ENCODE results near the gene MINDY2.

The MINDY2 gene, protein sequence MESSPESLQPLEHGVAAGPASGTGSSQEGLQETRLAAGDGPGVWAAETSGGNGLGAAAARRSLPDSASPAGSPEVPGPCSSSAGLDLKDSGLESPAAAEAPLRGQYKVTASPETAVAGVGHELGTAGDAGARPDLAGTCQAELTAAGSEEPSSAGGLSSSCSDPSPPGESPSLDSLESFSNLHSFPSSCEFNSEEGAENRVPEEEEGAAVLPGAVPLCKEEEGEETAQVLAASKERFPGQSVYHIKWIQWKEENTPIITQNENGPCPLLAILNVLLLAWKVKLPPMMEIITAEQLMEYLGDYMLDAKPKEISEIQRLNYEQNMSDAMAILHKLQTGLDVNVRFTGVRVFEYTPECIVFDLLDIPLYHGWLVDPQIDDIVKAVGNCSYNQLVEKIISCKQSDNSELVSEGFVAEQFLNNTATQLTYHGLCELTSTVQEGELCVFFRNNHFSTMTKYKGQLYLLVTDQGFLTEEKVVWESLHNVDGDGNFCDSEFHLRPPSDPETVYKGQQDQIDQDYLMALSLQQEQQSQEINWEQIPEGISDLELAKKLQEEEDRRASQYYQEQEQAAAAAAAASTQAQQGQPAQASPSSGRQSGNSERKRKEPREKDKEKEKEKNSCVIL

DNA sequence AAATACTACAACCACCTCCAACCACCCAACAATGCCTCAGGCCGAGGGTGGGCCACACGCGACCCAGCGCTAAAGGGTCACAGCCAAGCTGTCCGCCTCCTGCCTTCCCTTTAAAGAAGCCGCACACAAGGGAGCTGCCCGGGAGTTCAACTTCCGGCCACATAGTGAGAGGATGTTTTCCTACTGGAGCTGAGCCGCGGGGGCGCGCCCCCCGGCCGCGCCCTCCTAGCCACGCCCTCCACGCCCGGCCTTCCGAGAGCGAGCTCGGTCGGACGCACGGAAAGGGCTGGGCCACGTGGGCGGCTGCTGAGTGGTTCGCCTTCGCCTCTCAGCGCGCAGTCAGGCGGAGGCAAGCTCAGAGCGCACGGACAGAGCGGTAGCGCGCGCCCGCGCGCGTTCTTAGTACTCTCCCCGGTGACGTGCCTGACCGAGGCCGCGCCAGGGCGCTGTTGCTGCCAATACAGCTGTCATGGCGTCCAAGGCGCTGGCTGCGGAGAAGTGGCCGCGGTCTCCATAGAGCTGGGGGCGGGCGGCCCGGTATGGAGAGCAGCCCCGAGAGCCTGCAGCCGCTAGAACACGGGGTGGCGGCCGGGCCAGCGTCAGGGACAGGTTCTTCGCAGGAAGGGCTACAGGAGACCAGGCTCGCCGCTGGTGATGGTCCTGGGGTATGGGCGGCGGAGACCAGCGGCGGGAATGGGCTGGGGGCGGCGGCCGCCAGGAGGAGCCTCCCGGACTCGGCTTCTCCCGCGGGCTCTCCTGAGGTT, at the start of gene MINDY2:
Gene MINDY2 (plus strand): TSS at position 446 of the 764 bp plus-strand sequence. CDS start 94 bp downstream, at position 540.
- peak; percentile 96 for DNase-seq

DNA sequence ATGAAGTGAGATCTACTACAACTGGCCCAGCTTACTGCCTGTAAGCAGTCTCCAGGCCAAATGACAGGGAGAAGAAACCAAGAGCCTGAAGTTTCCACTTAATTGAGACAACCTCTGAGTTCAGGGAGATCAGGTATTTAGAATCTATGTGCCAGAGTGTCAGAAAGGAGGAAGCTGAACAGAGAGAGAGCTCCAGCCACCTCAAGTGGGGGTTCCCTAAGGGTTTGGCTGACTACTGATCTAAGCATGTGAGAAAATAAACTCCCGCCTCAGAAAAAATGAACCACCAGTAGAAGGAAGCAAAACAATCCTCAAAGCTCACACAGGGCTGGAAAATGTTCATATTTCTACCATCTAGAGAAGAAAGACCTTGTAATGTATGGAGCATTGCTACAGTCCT, 46.6 kb upstream of the MINDY2 start:
- no peak for DNase-seq

DNA sequence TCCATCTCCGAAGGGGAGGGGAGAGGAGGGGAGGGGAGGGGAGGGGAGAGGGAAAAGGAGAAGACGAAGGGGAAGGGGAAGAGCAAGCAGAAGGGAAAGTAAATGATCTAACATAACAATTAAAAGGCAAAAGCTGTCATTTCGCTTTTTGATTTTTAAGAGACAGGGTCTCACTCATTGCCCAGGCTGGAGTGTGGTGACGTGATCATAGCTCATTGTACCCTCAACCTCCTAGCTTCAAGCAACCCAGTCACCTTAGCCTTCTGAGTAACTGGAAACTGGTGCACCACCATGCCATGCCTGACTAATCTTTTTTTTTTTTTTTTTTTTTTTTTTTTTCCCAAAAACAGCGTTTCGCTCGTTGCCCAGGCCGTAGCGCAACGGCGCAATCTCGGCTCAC, 44.2 kb upstream of the MINDY2 start:
- DNase-seq: no peak

DNA sequence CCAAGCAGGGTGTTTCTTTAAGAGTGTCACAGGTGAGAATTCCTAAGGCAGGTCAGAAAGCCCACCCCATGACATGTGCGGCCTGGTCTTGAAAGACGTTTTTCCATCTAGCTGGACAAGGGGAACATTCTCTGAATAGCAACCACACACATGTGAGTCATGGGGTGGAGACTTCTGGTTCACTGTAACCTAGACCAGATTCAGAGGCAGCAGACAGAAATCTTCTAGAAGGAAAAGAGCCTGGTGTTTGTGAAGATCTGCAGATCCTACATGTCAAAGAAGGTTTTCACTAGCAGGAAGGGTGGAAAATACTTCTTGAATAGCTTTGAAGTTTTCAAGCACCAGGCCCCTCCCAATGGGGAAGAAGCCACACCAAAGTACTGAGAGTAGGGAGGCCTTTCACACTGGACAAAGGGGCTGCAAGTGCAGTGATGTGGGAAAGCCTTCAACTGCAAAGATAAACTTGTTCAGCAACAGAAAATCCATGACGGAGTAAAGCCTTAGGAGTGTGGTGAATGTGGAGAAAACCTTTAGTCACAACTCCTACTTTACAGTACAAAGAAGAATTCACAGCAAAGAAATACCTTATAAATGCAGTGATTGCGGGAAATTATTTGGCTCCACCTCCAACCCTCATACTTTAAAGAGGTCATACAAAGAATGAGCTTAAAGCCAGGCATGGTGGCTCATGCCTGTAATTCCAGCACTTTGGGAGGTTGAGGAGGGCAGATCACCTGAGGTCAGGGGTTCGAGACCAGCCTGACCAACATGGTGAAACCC, 39.2 kb upstream of the MINDY2 start:
- DNase-seq: no peak

DNA sequence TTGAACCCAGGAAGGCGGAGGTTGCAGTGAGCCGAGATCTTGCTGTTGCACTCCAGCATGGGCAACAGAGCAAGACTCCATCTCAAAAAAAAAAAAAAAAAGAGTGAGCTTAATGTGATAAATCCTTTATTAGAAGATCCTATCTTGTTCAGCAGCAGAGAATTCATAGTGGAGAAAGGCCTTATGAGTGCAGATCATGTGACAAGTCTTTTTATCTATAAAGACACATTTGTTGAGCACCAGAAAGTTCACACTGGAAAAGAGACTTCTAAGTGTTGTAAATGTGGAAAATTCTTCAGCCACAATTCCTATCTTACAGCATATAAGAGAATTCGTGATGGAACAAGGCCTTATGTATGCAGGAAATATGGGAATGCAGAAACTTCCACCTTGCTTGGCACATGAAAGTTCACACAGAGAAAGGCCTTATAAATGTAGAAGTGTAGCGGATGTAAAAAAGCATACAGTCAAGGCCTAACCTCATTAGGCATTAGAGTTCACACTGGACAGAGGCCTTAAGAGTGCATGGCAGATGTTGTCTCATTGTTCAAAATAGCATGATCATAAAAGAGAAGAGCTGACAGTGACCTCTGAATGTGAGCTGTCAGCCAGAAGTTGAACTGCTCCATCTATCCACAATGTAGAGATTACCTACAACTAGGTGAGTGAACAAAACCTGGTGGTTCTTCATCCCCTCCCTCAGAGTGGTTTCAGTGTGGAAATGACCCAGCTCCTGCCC, 38.3 kb upstream of the MINDY2 start:
- DNase-seq: no peak

DNA sequence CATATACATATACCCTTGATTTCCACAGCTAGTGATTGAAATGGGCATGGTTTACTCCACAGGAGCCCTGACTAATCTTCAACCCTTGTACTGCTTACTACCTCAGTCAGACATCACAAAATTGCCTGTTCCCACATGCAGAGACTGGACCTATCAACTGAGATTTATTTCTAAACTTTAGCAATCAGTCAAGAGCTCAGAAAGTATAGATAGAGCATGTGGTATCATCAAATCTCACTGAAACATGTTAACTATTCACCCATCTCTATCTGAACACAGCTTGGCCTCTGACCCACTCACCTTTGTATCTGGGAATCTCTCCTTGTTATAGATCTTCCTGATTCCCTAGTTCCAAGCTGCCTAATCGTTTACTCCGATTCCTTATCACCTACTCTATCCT, 36.2 kb upstream of the MINDY2 start:
- DNase-seq: no peak

DNA sequence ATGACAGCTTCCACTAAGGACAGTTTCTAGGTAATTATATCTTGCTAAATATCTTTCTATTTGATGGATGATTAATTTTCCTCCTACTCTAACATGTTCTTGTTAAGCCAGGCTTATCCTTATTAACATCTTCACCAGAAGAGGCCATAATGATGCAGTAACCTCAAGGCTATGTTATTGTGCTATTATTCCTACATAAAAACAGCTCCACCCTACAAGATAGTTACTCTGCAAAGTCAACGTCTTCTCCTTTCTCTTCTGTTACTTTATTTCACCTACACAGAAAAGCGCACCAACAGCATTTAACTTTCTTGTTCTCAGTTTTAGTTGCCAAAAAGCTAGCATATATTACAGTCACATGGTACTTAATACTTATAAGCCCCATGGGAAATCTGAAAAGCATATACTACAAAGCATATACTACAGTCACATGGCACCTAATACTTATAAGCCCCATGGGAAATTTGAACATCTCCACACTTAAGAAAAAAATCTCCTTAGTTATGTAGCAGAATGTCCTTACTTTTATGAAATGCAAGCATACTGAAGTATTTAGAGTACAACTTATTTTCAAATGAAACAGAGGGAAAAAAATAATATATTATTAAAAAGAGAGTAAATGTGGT, 35.0 kb upstream of the MINDY2 start:
- no peak for DNase-seq

DNA sequence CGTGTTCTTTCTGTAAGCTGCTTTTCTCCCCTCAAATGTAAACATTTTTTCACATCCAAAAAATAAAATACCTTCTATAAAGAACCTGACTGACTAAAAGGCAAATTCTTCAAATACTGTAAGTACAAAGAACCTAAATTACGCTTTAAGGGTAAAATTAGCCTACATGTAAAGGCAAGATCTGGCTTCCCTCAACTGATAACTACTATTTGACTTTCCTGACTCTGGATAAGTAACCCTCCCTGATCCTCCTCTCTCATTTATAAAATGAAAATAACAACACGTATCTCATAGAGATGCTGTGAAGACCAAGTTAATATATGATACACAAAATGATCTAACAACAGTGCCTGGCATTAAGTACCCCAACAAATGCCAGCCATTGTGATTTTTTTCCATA, 33.8 kb upstream of the MINDY2 start:
- DNase-seq: no peak

DNA sequence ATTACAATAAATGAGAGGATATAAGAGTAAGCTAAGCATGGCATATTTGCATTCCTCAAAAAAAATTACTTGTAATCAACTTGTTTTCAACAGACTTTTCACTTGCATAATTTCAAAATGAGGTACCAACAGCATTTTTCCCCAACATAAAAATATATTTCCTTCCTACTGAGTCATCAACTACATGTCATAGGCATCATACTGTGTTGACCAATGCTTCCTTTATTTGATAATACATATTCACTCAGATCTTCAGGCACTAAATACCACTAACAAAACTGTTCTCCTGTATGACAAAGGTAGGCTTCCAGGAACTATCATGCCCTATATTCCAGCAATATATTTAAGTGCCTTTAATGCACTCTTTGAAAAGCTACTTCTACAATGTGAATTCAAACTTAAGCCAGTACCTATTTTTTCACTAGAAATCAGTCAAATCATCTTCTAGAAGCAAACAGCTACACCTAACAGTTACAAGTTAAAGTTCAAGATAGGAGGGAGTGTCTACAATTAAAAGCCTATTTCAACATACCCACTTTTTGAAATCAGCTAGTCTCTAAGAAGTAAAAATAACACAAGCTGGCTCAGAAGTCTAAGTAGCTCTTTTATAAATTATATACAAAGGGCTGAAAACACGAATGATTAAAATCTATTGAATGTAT, 32.9 kb upstream of the MINDY2 start:
- no peak for DNase-seq

DNA sequence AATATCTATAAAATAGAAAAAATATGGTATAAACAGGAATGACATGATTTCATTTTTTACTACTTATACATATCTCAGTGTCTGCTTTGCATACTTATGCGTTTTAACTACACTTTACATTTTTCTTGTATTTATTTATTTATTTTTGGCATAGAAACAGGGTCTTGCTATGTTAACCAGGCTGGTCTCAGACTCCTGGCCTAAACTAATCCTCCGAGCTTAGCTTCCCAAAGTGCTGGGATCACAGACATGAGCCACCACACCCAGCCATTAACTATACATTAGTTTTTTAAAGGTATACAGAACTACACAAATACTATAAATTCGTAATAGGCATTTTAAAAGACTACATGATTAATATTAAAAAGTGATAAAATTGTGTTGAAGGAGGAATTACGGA, 30.7 kb upstream of the MINDY2 start:
- no peak for DNase-seq

DNA sequence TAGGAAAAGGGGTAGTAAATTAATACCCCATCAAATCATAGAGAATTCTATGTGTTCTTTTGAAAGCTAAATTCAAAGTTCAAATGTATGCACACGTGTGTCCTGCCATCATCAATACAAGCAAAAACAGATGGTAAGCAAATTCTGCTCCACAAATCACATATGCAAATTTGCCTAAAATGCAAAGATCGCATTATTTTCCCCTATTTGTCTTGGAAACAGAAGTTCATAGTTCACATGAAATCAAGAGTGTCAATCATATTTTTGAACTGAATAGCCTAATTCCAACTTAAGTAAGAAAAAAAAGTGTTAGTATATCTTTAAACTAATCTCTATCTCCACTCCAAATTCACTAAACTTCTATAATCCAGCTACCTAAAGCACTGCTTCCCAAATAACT, 30.1 kb upstream of the MINDY2 start:
- DNase-seq: no peak

DNA sequence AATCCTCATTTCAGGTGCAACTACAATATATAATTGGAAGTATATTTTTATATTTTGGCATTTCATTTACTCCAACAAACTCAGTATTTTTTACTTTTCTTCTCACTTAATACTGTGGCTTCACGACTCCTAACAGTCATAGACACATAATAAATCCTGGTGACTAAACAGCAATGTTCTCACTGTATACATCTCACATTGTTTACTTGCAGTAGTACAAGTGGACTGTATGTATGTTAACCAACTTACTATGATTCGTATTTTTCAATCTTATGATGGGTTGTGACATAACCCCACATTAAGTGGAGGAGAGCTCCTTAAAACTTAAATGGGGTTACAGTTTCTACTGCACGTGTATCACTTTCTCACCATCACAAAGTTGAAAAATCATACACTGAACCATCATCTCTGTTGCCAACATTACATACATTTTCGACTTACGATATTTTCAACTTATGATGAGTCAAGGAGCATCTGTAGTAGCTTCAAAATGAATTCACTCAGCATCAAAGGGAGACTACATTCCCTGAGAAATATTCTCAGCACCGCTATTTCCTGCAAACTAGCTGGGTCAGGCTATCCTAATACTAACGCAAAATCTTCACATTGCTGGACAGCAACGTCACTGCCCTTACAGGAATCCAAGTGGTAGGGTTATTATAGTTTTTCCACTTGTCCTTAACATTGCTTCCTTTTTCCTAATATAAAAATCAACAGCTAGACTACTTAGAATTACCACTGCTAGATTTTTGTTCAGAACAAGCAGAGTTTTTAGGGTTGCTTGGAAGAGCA, 28.9 kb upstream of the MINDY2 start:
- no peak for DNase-seq

DNA sequence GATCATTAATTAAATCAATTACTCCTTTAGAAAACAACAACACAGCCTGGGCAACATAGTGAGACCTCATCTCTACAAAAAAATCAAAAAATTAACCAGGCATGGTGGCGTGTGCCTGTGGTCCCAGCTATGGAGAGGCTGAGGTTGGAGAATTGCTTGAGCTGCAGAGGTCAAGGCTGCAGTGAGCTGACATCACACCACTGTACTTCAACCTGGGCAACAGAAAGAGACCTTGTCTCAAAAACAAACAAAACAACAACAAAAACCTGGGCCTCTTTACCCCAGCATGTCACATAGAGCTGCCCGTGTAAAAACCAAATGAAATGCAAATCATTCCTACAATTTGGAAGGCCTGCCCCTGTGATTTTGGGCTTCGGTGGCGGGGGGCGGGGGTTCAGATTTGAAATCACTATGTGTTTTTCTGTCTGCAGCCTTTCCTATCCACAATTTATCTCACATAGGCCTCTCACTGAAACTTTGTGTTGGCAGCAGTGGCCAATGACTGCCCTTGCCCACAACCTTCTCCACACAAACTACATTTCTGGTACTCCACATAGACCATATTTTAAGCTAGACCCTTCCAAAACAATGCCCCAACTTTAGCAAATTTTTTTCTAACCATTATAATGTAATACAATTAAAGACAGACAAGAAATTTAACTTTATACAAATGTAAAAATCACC, 28.1 kb upstream of the MINDY2 start:
- no peak for DNase-seq

DNA sequence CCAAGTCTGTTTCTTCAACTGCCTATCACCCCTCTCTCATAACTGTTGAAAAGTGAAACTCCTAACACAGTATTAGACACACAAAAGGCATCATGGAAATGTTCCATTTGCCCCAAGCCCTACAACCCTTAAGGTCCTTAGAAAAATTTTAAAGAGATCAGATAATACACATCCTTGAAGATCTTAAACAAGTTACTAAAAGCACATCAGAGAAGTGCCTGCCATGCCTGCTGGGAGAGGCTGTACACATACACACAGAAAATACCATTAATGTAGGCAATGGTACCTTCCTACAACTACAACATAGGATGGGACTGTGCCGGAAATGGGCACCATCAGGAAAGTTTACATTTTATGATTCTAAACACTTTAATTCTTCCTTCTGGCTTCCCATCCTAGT, 24.9 kb upstream of the MINDY2 start:
- no peak for DNase-seq

DNA sequence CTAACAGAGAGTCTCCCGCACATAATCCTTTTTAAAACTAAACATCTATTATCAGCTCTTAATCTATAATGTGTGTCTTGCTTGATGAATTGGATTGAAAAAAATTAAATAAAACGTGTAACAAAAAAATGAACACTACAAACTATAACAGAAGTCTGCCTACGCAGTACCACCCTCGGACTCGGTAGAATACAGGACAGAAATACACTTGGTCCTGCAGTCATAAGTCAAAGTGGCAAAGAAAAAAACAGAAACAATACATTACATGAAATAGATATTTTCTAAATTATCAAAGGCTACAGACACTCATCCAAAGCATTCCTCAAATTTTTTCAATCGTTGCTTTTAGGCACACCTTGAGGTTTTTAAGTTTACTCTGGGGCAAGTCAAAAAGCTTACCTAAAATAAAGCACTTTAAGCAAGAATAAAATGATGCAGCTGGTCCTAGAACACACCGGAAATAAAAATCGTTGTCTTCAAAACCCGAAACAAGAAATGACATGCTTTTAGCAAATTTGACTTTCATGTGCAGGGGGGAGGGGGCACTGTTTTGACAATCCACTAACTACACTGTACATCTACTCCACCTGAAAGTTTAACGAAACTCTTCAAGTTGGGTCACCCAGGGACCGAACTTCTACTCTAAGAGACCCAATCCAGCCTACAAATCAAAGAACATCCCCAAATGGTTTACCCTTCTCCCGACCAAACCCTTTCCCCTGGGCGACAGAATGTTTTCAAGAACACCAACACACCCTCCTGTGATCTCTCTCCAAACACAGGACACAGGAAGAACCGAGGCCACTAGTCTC, 22.9 kb upstream of the MINDY2 start:
- no peak for DNase-seq

DNA sequence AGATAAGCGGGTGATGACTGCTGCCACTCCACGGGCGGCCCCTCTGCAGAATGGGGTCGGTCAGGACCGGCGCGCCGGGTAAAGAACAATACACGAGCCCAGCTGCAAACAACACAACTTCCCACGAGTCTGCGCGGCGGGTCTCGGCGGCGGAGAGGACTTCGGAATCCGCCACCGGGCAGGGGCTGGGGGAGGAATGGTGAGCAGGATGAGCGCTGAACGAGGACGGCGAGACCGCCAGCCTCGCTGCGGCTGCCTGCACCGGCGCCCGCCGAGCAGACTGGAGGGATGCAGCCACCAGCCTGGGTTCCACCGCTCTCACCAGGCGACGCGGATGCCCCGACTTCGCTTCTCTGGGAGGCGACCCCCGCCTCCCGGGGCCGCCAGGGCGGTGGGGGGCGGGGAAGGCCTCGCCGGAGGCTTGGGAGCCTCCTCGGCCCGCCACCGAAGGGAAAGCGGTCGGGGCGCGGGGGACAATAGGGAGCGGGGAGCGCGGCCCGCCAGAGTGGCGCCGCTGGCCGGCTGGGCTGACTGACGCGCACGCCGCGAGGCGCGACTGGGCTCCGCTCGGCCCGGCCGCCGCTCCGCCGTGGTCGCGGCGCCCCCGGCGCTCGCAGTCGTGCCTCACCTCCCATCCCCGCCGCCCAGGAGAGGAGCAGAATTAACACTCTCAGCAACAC, 22.1 kb upstream of the MINDY2 start:
- peak; percentile 72 for DNase-seq

DNA sequence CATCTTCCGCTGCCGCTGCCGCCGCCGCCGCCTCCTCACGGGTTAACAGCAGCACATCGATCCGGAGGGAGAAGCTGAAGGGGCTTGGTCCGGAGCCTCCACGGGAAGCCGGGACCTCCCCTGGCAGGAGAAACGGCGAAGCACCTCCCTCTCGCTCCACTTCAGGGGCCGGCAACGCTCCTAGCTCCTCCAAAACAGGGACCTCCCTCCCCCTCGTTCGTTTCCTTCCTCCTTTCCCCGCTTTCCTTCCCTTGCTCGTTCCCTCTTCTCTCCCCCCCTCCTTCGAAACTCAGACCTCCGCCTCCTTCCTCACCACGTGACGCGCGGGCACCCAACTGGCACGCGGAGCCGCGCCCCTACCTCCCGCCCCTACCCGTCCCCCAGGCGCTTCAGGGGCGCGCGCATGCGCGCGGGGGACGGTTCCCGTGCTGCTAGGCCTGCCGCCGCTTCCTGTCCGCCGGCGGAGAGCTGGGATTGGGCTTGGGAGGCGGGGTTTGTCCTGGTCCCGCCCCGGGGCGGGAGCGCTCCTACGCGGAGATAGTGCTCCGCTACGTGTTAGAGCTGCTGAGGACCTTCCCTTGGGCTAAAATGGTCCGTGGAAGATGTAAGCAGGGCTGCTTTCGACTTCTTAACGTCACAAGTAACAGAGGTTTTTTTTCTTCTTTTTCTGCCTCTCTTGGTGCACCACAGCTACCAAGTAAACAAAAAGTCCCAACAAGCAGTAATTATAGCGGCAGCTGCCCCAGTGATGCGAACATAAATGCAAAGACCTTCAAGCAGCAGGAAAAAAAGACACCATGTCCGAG, 21.4 kb upstream of the MINDY2 start, which contains the start of gene ADAM10:
Gene ADAM10 (minus strand): TSS at position 176 of the 806 bp plus-strand sequence. CDS start 173 bp downstream, at position 3.
- DNase-seq: peak; percentile 98

Measured in activated CD8-positive, alpha-beta memory T cell treated with anti-CD3 and anti-CD28 coated beads, Interleukin-2, amount 50 U/mL, for 48 hours (primary cell).